Hepatocyte (in vitro differentiated cells): ENCODE data around the gene ZNF697. TPM values are rescaled to one million over a fixed set of nuclear protein-coding genes. Genes with fewer than 3 reads are reported as not detected.
"Not testable (repeated sequence)": the region's sequence is repeated elsewhere in the genome, so short reads cannot be mapped to it uniquely, and the experiment has no call there.

Source experiments
- DNase-seq: peaks from one replicate; pipeline ENCODE4 v3.0.0-alpha.2; 2016; ENCODE audit warnings: low spot score
- H2AFZ ChIP-seq: fragments of 200-600 bp; sonication (generic); 2 replicates; pipeline ENCODE4 v1.6.0; 2016; ENCODE audit warnings: antibody characterized with exemption, mild to moderate bottlenecking
- H3K27ac ChIP-seq: fragments of 200-600 bp; sonication (generic); 2 replicates; pipeline ENCODE4 v1.5.1; 2016; ENCODE audit warnings: mild to moderate bottlenecking
- H3K27me3 ChIP-seq: fragments of 200-600 bp; sonication (generic); 2 replicates; pipeline ENCODE4 v1.6.1; 2016
- H3K36me3 ChIP-seq: fragments of 200-600 bp; sonication (generic); replicated peaks from 2 replicates; pipeline ENCODE4 v1.5.1; 2016; ENCODE audit warnings: low read depth; ENCODE audit not compliant: insufficient read depth
- H3K4me1 ChIP-seq: fragments of 200-600 bp; sonication (generic); 2 replicates; pipeline ENCODE4 v1.5.1; 2016; ENCODE audit warnings: mild to moderate bottlenecking, moderate library complexity; ENCODE audit not compliant: insufficient read depth
- H3K4me2 ChIP-seq: fragments of 200-600 bp; sonication (generic); 2 replicates; pipeline ENCODE4 v1.6.0; 2016
- H3K4me3 ChIP-seq: fragments of 200-600 bp; sonication (generic); 2 replicates; pipeline ENCODE4 v1.5.1; 2016; ENCODE audit warnings: mild to moderate bottlenecking
- H3K79me2 ChIP-seq: fragments of 200-600 bp; sonication (generic); 2 replicates; pipeline ENCODE4 v1.6.0; 2017; ENCODE audit warnings: mild to moderate bottlenecking
- H3K9me2 ChIP-seq: fragments of 200-600 bp; sonication (generic); replicated peaks from 2 replicates; pipeline ENCODE4 v1.6.0; 2017; ENCODE audit warnings: mild to moderate bottlenecking; ENCODE audit not compliant: insufficient read depth
- H3K9me3 ChIP-seq: fragments of 200-600 bp; sonication (generic); 2 replicates; pipeline ENCODE4 v1.5.1; 2016; ENCODE audit warnings: low read depth, mild to moderate bottlenecking
- H4K20me1 ChIP-seq: fragments of 200-600 bp; sonication (generic); 2 replicates; pipeline ENCODE4 v1.6.0; 2016; ENCODE audit warnings: mild to moderate bottlenecking; ENCODE audit not compliant: insufficient read depth, poor library complexity, severe bottlenecking
- EZH2 ChIP-seq: fragments of 200-600 bp; sonication (generic); IDR thresholded peaks from 2 replicates; pipeline ENCODE4 v1.6.1; 2016; ENCODE audit warnings: antibody characterized with exemption, mild to moderate bottlenecking, borderline replicate concordance
- EZH2phosphoT487 ChIP-seq: fragments of 200-600 bp; sonication (generic); IDR thresholded peaks from one replicate; pipeline ENCODE4 v1.6.1; 2018; ENCODE audit warnings: antibody characterized with exemption, mild to moderate bottlenecking, low read depth, moderate library complexity; ENCODE audit not compliant: unreplicated experiment, severe bottlenecking
- WGBS: methylation state at CpG from one replicate; pipeline ENCODE4 v1.1.6; 2016; ENCODE audit warnings: low lambda C conversion rate; ENCODE audit errors: missing lambda C conversion rate; 5-methylcytosine and 5-hydroxymethylcytosine counted together
- polyA plus RNA-seq: library from polyadenylated mRNA; unstranded; fragments of >200 nt; fragmentation: Nextera tagmentation; extraction: Ambion mirVana; gene quantifications from 2 replicates; pipeline ENCODE4 v1.2.1, GENCODE V29; 2016
- total RNA-seq: library from RNA; depleted of rRNA; stranded (reverse); fragments of >200 nt; gene quantifications from 2 replicates; pipeline ENCODE4 v1.2.3, GENCODE V29; 2014
- TF ChIP-seq, protein P1 (sequence below): fragments of 200-600 bp; sonication (generic); IDR thresholded peaks from 2 replicates; pipeline ENCODE4 v1.5.1; 2016; ENCODE audit warnings: antibody characterized with exemption, mild to moderate bottlenecking; ENCODE audit not compliant: poor library complexity

Gene ZNF697
- total and polyA plus RNA-seq, 2 experiments from 2014 or later: 0.58 to 7.5 TPM

DNA sequence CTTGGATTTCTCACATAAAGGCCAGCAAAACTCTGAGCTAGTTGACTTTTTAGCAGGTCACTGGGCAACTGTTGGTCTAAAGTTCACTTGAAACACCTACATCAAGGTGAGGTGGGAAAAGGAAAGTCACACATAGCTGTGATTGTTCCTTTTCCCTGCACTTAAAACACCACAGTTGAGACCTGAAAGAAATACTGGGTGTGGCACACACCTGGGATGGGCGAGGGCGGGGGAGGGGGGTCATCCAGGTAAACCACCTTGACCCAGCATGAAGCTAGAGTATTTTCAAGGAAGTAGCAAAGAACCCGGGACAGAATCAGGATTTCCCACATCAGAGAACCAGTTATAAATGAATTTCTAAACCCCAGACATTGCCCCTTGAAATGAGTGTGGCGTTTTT, 26.4 kb downstream of the ZNF697 start:
- DNase-seq: no peak
- Histone ChIP-seq H2AFZ (no peak overlapping the region), H3K79me2 (peaks cover 9% of the 10 kb centered on the region), H4K20me1 (no peaks in the 10 kb centered on the region), H3K9me2 (no peaks in the 10 kb centered on the region), H3K27ac (no peak overlapping the region), H3K27me3 (no peaks in the 10 kb centered on the region), H3K36me3 (no peaks in the 10 kb centered on the region), H3K4me3 (no peak overlapping the region), H3K4me2 (no peak overlapping the region), H3K9me3 (no peaks in the 10 kb centered on the region), H3K4me1 (no peaks in the 10 kb centered on the region)
- 91% methylated on average over 4 of the region's 4 CpGs for WGBS
- TF ChIP-seq EZH2phosphoT487 (no peak), EZH2 (no peak)
- TF ChIP-seq, protein P1, sequence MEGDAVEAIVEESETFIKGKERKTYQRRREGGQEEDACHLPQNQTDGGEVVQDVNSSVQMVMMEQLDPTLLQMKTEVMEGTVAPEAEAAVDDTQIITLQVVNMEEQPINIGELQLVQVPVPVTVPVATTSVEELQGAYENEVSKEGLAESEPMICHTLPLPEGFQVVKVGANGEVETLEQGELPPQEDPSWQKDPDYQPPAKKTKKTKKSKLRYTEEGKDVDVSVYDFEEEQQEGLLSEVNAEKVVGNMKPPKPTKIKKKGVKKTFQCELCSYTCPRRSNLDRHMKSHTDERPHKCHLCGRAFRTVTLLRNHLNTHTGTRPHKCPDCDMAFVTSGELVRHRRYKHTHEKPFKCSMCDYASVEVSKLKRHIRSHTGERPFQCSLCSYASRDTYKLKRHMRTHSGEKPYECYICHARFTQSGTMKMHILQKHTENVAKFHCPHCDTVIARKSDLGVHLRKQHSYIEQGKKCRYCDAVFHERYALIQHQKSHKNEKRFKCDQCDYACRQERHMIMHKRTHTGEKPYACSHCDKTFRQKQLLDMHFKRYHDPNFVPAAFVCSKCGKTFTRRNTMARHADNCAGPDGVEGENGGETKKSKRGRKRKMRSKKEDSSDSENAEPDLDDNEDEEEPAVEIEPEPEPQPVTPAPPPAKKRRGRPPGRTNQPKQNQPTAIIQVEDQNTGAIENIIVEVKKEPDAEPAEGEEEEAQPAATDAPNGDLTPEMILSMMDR: no peak

DNA sequence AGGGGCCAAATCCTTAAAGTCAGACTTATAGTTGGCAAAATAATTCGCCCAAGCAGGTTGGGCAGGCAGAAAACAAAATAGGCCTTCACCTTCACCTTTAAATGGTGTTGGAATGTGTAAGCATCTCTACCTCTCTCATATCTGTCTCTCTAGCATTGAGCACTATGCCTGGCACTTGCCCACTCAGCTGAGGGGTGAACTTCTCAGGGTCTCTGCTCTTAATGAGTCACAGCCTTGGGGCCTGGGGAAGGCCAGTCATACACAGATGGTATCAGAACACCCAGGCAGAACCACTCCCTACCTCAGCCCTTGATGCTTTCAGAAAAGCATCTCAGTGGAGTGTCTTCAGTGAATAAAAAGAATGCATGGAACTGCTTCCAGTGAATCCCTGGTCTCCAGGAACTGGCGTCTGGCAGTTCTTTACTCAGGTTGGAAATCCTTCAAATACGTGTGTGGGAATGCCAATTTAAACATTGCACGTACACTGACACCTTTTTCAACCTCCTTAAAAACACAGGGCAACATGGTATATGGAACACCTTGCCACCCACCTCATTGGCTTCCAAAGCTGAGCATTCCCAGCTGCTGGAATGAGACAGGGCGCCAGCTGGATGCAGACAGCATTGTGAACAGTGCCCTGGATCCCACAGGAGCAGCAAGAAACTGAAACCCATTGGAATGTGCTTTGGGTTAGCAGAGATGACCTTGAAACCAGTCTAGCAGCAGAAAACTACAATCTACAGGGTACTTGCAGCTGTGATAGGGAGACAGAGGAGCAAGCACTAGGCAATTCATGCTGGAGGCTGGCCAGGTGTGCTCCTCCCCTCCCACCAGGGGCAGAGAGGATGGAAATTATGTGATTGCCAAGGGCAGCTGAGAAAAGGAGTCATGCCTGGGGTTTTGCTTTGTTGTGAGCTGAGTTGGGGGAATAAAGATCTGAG, 30.0 kb downstream of the ZNF697 start:
- H3K4me1 ChIP-seq: no peaks in the 10 kb centered on the region
- H3K27ac ChIP-seq: no peak overlapping the region
- no peaks in the 10 kb centered on the region for H4K20me1 ChIP-seq
- no peak for DNase-seq
- WGBS: 76% methylated on average over 5 of the region's 5 CpGs
- H3K4me2 ChIP-seq: no peak overlapping the region
- H3K4me3 ChIP-seq: no peak overlapping the region
- H3K9me3 ChIP-seq: no peaks in the 10 kb centered on the region
- H3K9me2 ChIP-seq: no peaks in the 10 kb centered on the region
- H2AFZ ChIP-seq: no peak overlapping the region
- no peak for TF ChIP-seq EZH2phosphoT487
- TF ChIP-seq EZH2: no peak
- TF ChIP-seq, protein P1: no peak
- H3K36me3 ChIP-seq: no peaks in the 10 kb centered on the region
- no peaks in the 10 kb centered on the region for H3K27me3 ChIP-seq
- H3K79me2 ChIP-seq: no peaks in the 10 kb centered on the region

DNA sequence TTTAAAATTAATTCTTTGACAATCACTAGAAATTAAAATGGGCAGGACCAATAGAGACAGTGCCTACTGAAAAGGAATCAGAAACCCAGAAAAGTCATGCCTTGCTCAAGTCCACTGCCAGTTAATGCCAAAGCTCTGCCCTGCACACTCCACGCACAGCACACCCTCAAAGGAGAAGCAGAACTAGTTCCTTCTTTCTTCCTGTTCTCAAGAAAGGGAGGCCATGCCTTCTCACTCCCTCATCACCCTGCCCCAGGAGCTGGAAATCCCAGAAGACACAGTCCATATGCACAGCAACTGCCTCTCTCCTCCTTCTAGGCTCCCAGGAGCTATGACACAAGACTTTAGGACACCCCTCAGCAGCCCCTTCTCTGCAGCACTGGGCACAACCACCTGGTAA, 31.3 kb downstream of the ZNF697 start:
- H3K4me3 ChIP-seq, H2AFZ ChIP-seq, H3K79me2 ChIP-seq, H3K4me2 ChIP-seq, H3K27me3 ChIP-seq, H3K27ac ChIP-seq, DNase-seq, H3K36me3 ChIP-seq, H3K9me3 ChIP-seq, H3K9me2 ChIP-seq, H3K4me1 ChIP-seq, H4K20me1 ChIP-seq: not testable (repeated sequence)
- WGBS: 100% methylated on average over 1 of the region's 1 CpG

- not testable (repeated sequence) for H4K20me1 ChIP-seq, H3K9me3 ChIP-seq, H3K9me2 ChIP-seq, H3K27ac ChIP-seq, H3K79me2 ChIP-seq, H3K36me3 ChIP-seq, H2AFZ ChIP-seq, H3K27me3 ChIP-seq, DNase-seq, H3K4me1 ChIP-seq, H3K4me3 ChIP-seq, H3K4me2 ChIP-seq
- WGBS: 88% methylated on average over 7 of the region's 7 CpGs
Observed at GRCh38 chr1:119615100-119615499, 33.0 kb downstream of the ZNF697 start.
